H9 (cell line): ENCODE data around the gene CDH23. TPM values are rescaled to one million over a fixed set of nuclear protein-coding genes. Genes with fewer than 3 reads are reported as not detected.
A peak's percentile ranks its signal among the peaks of the same experiment; 100 is the strongest.

ENCODE experiments used
- DNase-seq: peaks from one replicate; pipeline ENCODE4 v3.0.0-alpha.2; 2017
- H2AFZ ChIP-seq: one replicate; pipeline ENCODE4 v1.6.1; 2013; ENCODE audit warnings: mild to moderate bottlenecking, low read length, control low read depth, moderate library complexity
- H2AK5ac ChIP-seq: 2 replicates; pipeline ENCODE4 v1.6.1; 2013; ENCODE audit warnings: low read length, control low read depth, mixed read lengths; ENCODE audit not compliant: insufficient read length
- H2BK120ac ChIP-seq: one replicate; pipeline ENCODE4 v1.6.1; 2013; ENCODE audit warnings: low read depth, mild to moderate bottlenecking, low read length, control low read depth, inconsistent platforms; ENCODE audit not compliant: poor library complexity, severe bottlenecking
- H2BK12ac ChIP-seq: 2 replicates; pipeline ENCODE4 v1.6.1; 2013; ENCODE audit warnings: low read length, control low read depth, mixed read lengths, low read depth; ENCODE audit not compliant: insufficient read length
- H2BK15ac ChIP-seq: 2 replicates; pipeline ENCODE4 v1.6.1; 2013; ENCODE audit warnings: low read depth, low read length, control low read depth
- H2BK20ac ChIP-seq: one replicate; pipeline ENCODE4 v1.6.1; 2013; ENCODE audit warnings: low read depth, mild to moderate bottlenecking, low read length, control low read depth, inconsistent platforms; ENCODE audit not compliant: poor library complexity, severe bottlenecking
- H2BK5ac ChIP-seq: 2 replicates; pipeline ENCODE4 v1.6.1; 2013; ENCODE audit warnings: low read length, control low read depth, mixed read lengths; ENCODE audit not compliant: insufficient read length
- H3K14ac ChIP-seq: 2 replicates; pipeline ENCODE4 v1.6.1; 2013; ENCODE audit warnings: low read length, control low read depth; ENCODE audit not compliant: insufficient read depth
- H3K18ac ChIP-seq: 2 replicates; pipeline ENCODE4 v1.6.1; 2013; ENCODE audit warnings: low read depth, mild to moderate bottlenecking, mixed read lengths, low read length, control low read depth; ENCODE audit not compliant: insufficient read length
- H3K23ac ChIP-seq: 2 replicates; pipeline ENCODE4 v1.6.1; 2013; ENCODE audit warnings: low read length, control low read depth, mixed read lengths, low read depth; ENCODE audit not compliant: insufficient read length
- H3K23me2 ChIP-seq: 2 replicates; pipeline ENCODE4 v1.6.1; 2013; ENCODE audit warnings: low read depth, mild to moderate bottlenecking, mixed read lengths, low read length, control low read depth; ENCODE audit not compliant: insufficient read length, poor library complexity, severe bottlenecking
- H3K27ac ChIP-seq: 2 replicates; pipeline ENCODE4 v1.5.1; 2013; ENCODE audit warnings: low read length, control low read depth, mixed read lengths, low read depth; ENCODE audit not compliant: insufficient read length
- H3K27me3 ChIP-seq: 2 replicates; pipeline ENCODE4 v1.6.1; 2013; ENCODE audit warnings: low read length, control low read depth, inconsistent platforms; ENCODE audit not compliant: insufficient read depth
- H3K4ac ChIP-seq: 2 replicates; pipeline ENCODE4 v1.6.1; 2013; ENCODE audit warnings: low read depth, mild to moderate bottlenecking, control low read depth, inconsistent platforms, low read length, moderate library complexity
- H3K4me1 ChIP-seq: 2 replicates; pipeline ENCODE4 v1.6.1; 2013; ENCODE audit warnings: low read length, control low read depth, inconsistent platforms; ENCODE audit not compliant: insufficient read depth
- H3K4me2 ChIP-seq: 2 replicates; pipeline ENCODE4 v1.6.1; 2013; ENCODE audit warnings: low read length, control low read depth, mixed read lengths; ENCODE audit not compliant: insufficient read length, insufficient read depth
- H3K56ac ChIP-seq: 2 replicates; pipeline ENCODE4 v1.6.1; 2013; ENCODE audit warnings: low read depth, mild to moderate bottlenecking, mixed read lengths, low read length, control low read depth; ENCODE audit not compliant: insufficient read length
- H3K79me1 ChIP-seq: 2 replicates; pipeline ENCODE4 v1.6.1; 2013; ENCODE audit warnings: low read depth, mild to moderate bottlenecking, moderate library complexity, low read length, control low read depth, inconsistent platforms; ENCODE audit not compliant: insufficient read depth, poor library complexity, severe bottlenecking
- H3K79me2 ChIP-seq: 2 replicates; pipeline ENCODE4 v1.6.1; 2013; ENCODE audit warnings: low read length, control low read depth, inconsistent platforms; ENCODE audit not compliant: insufficient read depth
- H3K9ac ChIP-seq: 2 replicates; pipeline ENCODE4 v1.6.1; 2013; ENCODE audit warnings: low read length, control low read depth, mixed read lengths; ENCODE audit not compliant: insufficient read length; ENCODE audit errors: extremely low read depth
- H3K9me3 ChIP-seq: one replicate; pipeline ENCODE4 v1.6.1; 2013; ENCODE audit warnings: low read depth, low read length, inconsistent platforms; ENCODE audit not compliant: control insufficient read depth
- H3T11ph ChIP-seq: one replicate; pipeline ENCODE4 v1.6.1; 2013; ENCODE audit warnings: mild to moderate bottlenecking, low read length, control low read depth, inconsistent platforms
- H4K20me1 ChIP-seq: one replicate; pipeline ENCODE4 v1.6.1; 2013; ENCODE audit not compliant: control insufficient read depth, insufficient read length, insufficient read depth
- H4K5ac ChIP-seq: 2 replicates; pipeline ENCODE4 v1.6.1; 2013; ENCODE audit warnings: low read depth, mild to moderate bottlenecking, mixed read lengths, low read length, control low read depth; ENCODE audit not compliant: insufficient read length
- H4K8ac ChIP-seq: replicated peaks from 2 replicates; pipeline ENCODE4 v1.6.1; 2013; ENCODE audit warnings: low read length, control low read depth, mixed read lengths, low read depth; ENCODE audit not compliant: insufficient read length
- H4K91ac ChIP-seq: 2 replicates; pipeline ENCODE4 v1.6.1; 2013; ENCODE audit warnings: low read depth, mild to moderate bottlenecking, moderate library complexity, mixed read lengths, low read length, control low read depth; ENCODE audit not compliant: insufficient read length
- H3K27ac Mint-ChIP-seq, 3 experiments: 2 replicates in 2 of 3; 3 replicates in 1 of 3; pipeline ENCODE4 v1.8.0; 2020 to 2021; ENCODE audit warnings: mixed read lengths in 3 of 3, mild to moderate bottlenecking in 1 of 3, moderate library complexity in 1 of 3
- H3K27me3 Mint-ChIP-seq: 2 replicates; pipeline ENCODE4 v1.8.0; 2021; ENCODE audit warnings: low read depth, mild to moderate bottlenecking, moderate library complexity, mixed read lengths
- H3K36me3 Mint-ChIP-seq, 3 experiments: 2 replicates in 2 of 3; 3 replicates in 1 of 3; pipeline ENCODE4 v1.8.0; 2020 to 2021; ENCODE audit warnings: low read depth in 3 of 3, mixed read lengths in 3 of 3; ENCODE audit not compliant: insufficient read depth in 1 of 3
- H3K4me1 Mint-ChIP-seq, 2 experiments: 2 replicates each; pipeline ENCODE4 v1.8.0; 2020; ENCODE audit warnings: mixed read lengths in 2 of 2
- H3K4me3 Mint-ChIP-seq, 2 experiments: 2 replicates in 1 of 2; 3 replicates in 1 of 2; pipeline ENCODE4 v1.8.0; 2020 to 2021; ENCODE audit warnings: mild to moderate bottlenecking in 2 of 2, mixed read lengths in 2 of 2, moderate library complexity in 1 of 2
- H3K9me3 Mint-ChIP-seq, 2 experiments: 2 replicates in 1 of 2; 3 replicates in 1 of 2; pipeline ENCODE4 v1.8.0; 2020; ENCODE audit warnings: mild to moderate bottlenecking in 2 of 2, mixed read lengths in 2 of 2, moderate library complexity in 1 of 2
- CTCF ChIP-seq: fragments of 200-600 bp; sonication (generic); conservative IDR thresholded peaks from 3 replicates; pipeline ENCODE4 v1.8.0; 2021; ENCODE audit warnings: antibody characterized with exemption, mild to moderate bottlenecking
- WGBS: extraction: QIAGEN DNeasy Blood & Tissue Kit; methylation state at CpG from one replicate; pipeline ENCODE4 v1.1.7; 2013; ENCODE audit warnings: missing lambda C conversion rate, low lambda C conversion rate, mixed read lengths; ENCODE audit not compliant: insufficient read length; ENCODE audit errors: extremely low coverage; 5-methylcytosine and 5-hydroxymethylcytosine counted together
- total RNA-seq: library from RNA; stranded (reverse); gene quantifications from 2 replicates; pipeline ENCODE4 v1.2.1, GENCODE V29; 2021

CDH23 gene
- total RNA-seq, 1 experiment from 2014 or later, result 2.1 TPM

- H3K4me1 Mint-ChIP-seq, result peaks cover 15 to 23% of the 10 kb centered on the region in 2 experiments
- peak; percentile 4 for DNase-seq
- H3K9me3 ChIP-seq, result no peaks in the 10 kb centered on the region
Observed at GRCh38 chr10:71393841-71394475, 2.8 kb upstream of the CDH23 start.

More at GRCh38 chr10:71393841-71394475, 2.8 kb upstream of the CDH23 start:
- Histone ChIP-seq H3T11ph (no peak overlapping the region), H3K4me2 (no peak overlapping the region), H3K18ac (no peak overlapping the region), H2BK20ac (no peak overlapping the region), H2BK15ac (no peak overlapping the region), H3K56ac (no peak overlapping the region), H3K14ac (no peak overlapping the region), H4K8ac (no peak overlapping the region), H4K5ac (no peak overlapping the region), H3K4me1 (no peaks in the 10 kb centered on the region; the same call in 1 of the 2 replicates), H3K4ac (no peak overlapping the region), H2BK12ac (no peak overlapping the region), H3K9ac (no peak overlapping the region), H3K23ac (no peak overlapping the region), H2BK5ac (no peak overlapping the region), H4K20me1 (no peaks in the 10 kb centered on the region), H3K27ac (no peak overlapping the region), H2AFZ (no peak overlapping the region), H2BK120ac (no peak overlapping the region), H3K79me1 (no peaks in the 10 kb centered on the region), H2AK5ac (no peak overlapping the region), H3K23me2 (peaks cover 6% of the 10 kb centered on the region), H3K79me2 (no peaks in the 10 kb centered on the region), H3K27me3 (peaks cover 16% of the 10 kb centered on the region; the same call in 1 of the 2 replicates), H4K91ac (no peak overlapping the region)
- Mint-ChIP-seq H3K36me3 (peaks cover 0 to 1% (median 0%) of the 10 kb centered on the region in 3 experiments; a peak in 1 of 7 replicates), H3K4me3 (no peak overlapping the region), H3K27ac (no peak overlapping the region; a peak in 1 of 7 replicates), H3K9me3 (no peaks in the 10 kb centered on the region), H3K27me3 (peaks cover 85% of the 10 kb centered on the region)
- no peak for TF ChIP-seq CTCF
- WGBS, result no CpG with 5 or more reads among the region's 8 CpGs
